ENCODE measurements around the gene GRM7. TPM values are rescaled to one million over a fixed set of nuclear protein-coding genes. Genes with fewer than 3 reads are reported as not detected.

Gene GRM7
- polyA plus RNA-seq, 1 donor from 2014 or later = 23.8 TPM

DNA sequence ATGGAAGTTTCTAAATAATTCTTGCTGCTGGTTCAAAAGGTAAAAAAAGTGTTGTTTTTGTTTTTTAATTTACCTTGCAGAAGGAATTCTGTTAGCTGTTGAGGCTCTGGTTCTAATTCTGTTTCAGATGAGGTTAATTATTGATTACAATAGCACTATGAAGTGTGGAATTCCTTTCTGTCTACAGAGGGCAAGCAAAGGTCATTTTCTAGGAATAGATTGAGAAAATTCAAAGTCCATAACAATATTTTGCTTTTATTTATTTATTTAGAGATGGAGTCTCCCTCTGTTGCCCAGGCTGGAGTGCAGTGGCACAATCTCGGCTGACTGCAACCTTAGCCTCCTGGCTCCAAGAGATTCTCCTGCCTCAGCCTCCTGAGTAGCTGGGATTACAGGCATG lies 789.6 kb downstream of the GRM7 start:
- Histone ChIP-seq H3K79me2 (replicated peaks; ENCODE audit: insufficient read depth, low read length) (no peaks in the 10 kb centered on the region), H3K27me3 (ENCODE audit: insufficient read depth, low read depth, low read length) (no peaks in the 10 kb centered on the region), H3K9me3 (ENCODE audit: low read length) (no peaks in the 10 kb centered on the region), H3K9me2 (ENCODE audit: insufficient read depth, low read length) (no peaks in the 10 kb centered on the region), H3K9ac (ENCODE audit: low read length) (no peak overlapping the region), H2AFZ (ENCODE audit: low read depth, low read length) (no peak overlapping the region), H3K4me2 (ENCODE audit: low read length) (no peak overlapping the region), H3K4me3 (ENCODE audit: low read length) (no peak overlapping the region), H3K36me3 (ENCODE audit: insufficient read depth, low read length) (no peaks in the 10 kb centered on the region), H3F3A (ENCODE audit: insufficient read depth, low read length, poor library complexity, severe bottlenecking) (no peaks in the 10 kb centered on the region), H4K20me1 (ENCODE audit: insufficient read depth) (no peaks in the 10 kb centered on the region), H3K27ac (ENCODE audit: low read length) (peak overlapping the region; percentile 61)
- TF ChIP-seq TAF1 (IDR thresholded peaks at IDR 0.05; ENCODE audit: low read depth) = no peak

DNA sequence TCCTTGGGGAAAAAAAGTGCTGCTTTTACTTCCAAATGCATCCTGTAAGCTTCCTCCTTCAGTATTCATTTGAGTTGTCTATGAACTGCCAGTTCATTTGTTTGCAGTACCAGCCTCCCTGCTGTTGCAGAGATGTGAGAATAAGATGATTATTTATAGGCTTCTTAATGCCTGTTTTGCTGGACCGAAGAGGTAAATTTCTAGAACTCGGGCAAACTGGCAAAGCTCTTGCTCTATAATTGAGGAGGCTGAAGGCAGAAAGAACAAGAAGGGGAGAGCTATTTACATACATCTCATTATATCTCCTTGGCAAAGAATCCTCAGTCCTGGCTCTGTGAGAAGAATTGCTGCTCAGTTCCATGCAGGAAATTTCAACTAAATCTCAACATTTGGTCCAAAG lies 790.4 kb downstream of the GRM7 start:
- Histone ChIP-seq H2AFZ (ENCODE audit: low read depth, low read length) (peak overlapping the region; percentile 56), H3K27ac (ENCODE audit: low read length) (peak overlapping the region; percentile 61), H3K36me3 (ENCODE audit: insufficient read depth, low read length) (no peaks in the 10 kb centered on the region), H3K9ac (ENCODE audit: low read length) (no peak overlapping the region), H4K20me1 (ENCODE audit: insufficient read depth) (no peaks in the 10 kb centered on the region), H3K79me2 (replicated peaks; ENCODE audit: insufficient read depth, low read length) (no peaks in the 10 kb centered on the region), H3K9me2 (ENCODE audit: insufficient read depth, low read length) (no peaks in the 10 kb centered on the region), H3K4me2 (ENCODE audit: low read length) (peak overlapping the region; percentile 2), H3K9me3 (ENCODE audit: low read length) (no peaks in the 10 kb centered on the region), H3F3A (ENCODE audit: insufficient read depth, low read length, poor library complexity, severe bottlenecking) (no peaks in the 10 kb centered on the region), H3K27me3 (ENCODE audit: insufficient read depth, low read depth, low read length) (no peaks in the 10 kb centered on the region), H3K4me3 (ENCODE audit: low read length) (peak overlapping the region; percentile 32)
- TF ChIP-seq, protein P1, sequence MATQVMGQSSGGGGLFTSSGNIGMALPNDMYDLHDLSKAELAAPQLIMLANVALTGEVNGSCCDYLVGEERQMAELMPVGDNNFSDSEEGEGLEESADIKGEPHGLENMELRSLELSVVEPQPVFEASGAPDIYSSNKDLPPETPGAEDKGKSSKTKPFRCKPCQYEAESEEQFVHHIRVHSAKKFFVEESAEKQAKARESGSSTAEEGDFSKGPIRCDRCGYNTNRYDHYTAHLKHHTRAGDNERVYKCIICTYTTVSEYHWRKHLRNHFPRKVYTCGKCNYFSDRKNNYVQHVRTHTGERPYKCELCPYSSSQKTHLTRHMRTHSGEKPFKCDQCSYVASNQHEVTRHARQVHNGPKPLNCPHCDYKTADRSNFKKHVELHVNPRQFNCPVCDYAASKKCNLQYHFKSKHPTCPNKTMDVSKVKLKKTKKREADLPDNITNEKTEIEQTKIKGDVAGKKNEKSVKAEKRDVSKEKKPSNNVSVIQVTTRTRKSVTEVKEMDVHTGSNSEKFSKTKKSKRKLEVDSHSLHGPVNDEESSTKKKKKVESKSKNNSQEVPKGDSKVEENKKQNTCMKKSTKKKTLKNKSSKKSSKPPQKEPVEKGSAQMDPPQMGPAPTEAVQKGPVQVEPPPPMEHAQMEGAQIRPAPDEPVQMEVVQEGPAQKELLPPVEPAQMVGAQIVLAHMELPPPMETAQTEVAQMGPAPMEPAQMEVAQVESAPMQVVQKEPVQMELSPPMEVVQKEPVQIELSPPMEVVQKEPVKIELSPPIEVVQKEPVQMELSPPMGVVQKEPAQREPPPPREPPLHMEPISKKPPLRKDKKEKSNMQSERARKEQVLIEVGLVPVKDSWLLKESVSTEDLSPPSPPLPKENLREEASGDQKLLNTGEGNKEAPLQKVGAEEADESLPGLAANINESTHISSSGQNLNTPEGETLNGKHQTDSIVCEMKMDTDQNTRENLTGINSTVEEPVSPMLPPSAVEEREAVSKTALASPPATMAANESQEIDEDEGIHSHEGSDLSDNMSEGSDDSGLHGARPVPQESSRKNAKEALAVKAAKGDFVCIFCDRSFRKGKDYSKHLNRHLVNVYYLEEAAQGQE (IDR thresholded peaks at IDR 0.05; ENCODE audit: borderline replicate concordance) = peak; percentile 32
- peak; percentile 12 for TF ChIP-seq SMC3 (conservative IDR thresholded peaks at IDR 0.05; ENCODE audit: poor library complexity)
- no peak for TF ChIP-seq EZH2 (IDR thresholded peaks at IDR 0.05; ENCODE audit: borderline replicate concordance, insufficient read depth, low read length, poor library complexity, severe bottlenecking)
- TF ChIP-seq RAD21 (conservative IDR thresholded peaks at IDR 0.05) = no peak
- peak; percentile 34 for TF ChIP-seq EP300 (conservative IDR thresholded peaks at IDR 0.05; ENCODE audit: poor library complexity, severe bottlenecking)

DNA sequence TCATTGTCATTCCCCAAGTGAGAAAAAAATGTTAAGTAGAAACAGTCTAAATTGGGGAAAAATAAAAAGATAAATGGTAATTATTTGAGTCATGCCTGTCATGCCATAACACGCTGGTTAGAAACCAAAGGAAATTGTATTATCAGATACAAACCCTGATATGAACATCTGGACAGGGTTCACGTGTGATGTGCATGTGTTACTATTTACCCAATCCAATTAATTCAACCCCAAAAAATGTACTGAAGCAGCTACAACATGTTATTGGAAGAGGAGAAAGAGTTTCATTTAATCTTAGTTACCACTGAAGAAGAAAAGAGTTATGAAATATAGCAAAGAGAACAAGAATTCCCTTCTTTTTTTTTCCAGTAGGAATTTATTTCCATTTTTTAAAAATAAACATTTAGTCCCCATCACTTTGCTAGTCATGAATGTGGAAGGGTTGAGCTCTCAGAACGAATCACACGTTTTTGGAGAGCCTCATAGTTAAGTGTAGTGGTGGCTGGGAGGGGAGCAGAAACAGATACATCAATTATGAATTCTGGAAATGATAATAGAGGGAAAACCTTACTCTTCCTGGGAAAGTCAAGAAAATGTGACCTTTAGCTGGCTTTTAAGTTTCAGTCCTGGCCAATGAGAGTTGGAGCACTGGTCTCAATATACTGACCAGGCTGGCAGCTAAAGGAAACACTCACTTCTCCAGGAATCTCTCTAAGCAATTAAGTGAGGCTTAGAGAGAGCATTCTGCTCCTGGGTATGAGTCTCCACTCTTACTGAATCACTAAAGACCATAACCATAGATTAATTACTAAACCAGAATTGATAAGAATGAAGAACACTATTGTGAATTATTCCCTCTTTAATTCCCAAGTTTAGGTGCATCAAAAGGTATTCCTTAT lies 796.5 kb downstream of the GRM7 start:
- no peaks in the 10 kb centered on the region for H4K20me1 ChIP-seq (ENCODE audit: insufficient read depth)

More for the DNA sequence above, 796.5 kb downstream of the GRM7 start:
- Histone ChIP-seq H3K27me3 (ENCODE audit: insufficient read depth, low read depth, low read length) (no peaks in the 10 kb centered on the region), H3K36me3 (ENCODE audit: insufficient read depth, low read length) (no peaks in the 10 kb centered on the region), H2AFZ (ENCODE audit: low read depth, low read length) (no peak overlapping the region), H3K79me2 (replicated peaks; ENCODE audit: insufficient read depth, low read length) (no peaks in the 10 kb centered on the region), H3K4me2 (ENCODE audit: low read length) (no peak overlapping the region), H3F3A (ENCODE audit: insufficient read depth, low read length, poor library complexity, severe bottlenecking) (no peaks in the 10 kb centered on the region), H3K4me3 (ENCODE audit: low read length) (no peak overlapping the region), H3K9me2 (ENCODE audit: insufficient read depth, low read length) (no peaks in the 10 kb centered on the region), H3K27ac (ENCODE audit: low read length) (no peak overlapping the region), H3K9ac (ENCODE audit: low read length) (no peak overlapping the region), H3K9me3 (ENCODE audit: low read length) (no peaks in the 10 kb centered on the region)
- TF ChIP-seq EZH2 (IDR thresholded peaks at IDR 0.05; ENCODE audit: borderline replicate concordance, insufficient read depth, low read length, poor library complexity, severe bottlenecking) (no peak), POLR2AphosphoS5 (IDR thresholded peaks at IDR 0.05) (no peak), RAD21 (conservative IDR thresholded peaks at IDR 0.05) (no peak), MXI1 (conservative IDR thresholded peaks at IDR 0.05; ENCODE audit: poor library complexity, severe bottlenecking) (no peak), SMC3 (conservative IDR thresholded peaks at IDR 0.05; ENCODE audit: poor library complexity) (no peak), TAF1 (IDR thresholded peaks at IDR 0.05; ENCODE audit: low read depth) (no peak), EP300 (conservative IDR thresholded peaks at IDR 0.05; ENCODE audit: poor library complexity, severe bottlenecking) (no peak)
- TF ChIP-seq, protein P2, sequence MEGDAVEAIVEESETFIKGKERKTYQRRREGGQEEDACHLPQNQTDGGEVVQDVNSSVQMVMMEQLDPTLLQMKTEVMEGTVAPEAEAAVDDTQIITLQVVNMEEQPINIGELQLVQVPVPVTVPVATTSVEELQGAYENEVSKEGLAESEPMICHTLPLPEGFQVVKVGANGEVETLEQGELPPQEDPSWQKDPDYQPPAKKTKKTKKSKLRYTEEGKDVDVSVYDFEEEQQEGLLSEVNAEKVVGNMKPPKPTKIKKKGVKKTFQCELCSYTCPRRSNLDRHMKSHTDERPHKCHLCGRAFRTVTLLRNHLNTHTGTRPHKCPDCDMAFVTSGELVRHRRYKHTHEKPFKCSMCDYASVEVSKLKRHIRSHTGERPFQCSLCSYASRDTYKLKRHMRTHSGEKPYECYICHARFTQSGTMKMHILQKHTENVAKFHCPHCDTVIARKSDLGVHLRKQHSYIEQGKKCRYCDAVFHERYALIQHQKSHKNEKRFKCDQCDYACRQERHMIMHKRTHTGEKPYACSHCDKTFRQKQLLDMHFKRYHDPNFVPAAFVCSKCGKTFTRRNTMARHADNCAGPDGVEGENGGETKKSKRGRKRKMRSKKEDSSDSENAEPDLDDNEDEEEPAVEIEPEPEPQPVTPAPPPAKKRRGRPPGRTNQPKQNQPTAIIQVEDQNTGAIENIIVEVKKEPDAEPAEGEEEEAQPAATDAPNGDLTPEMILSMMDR (IDR thresholded peaks at IDR 0.05; ENCODE audit: poor library complexity, severe bottlenecking) = no peak
- TF ChIP-seq, protein P1 (IDR thresholded peaks at IDR 0.05; ENCODE audit: borderline replicate concordance) = no peak
